CD4-positive, alpha-beta T cell treated with Interleukin-21 for 1 hour (primary cell): ENCODE measurements around the gene HCN2.

Source experiments
- DNase-seq: peaks from one replicate; pipeline ENCODE4 v3.0.0-alpha.2; 2020

The HCN2 gene

GRCh38 chr19:589693-590395 lies at the start of gene HCN2:
TSS of gene HCN2 (plus strand) at chr19:589881. CDS start at chr19:589946, 65 bp downstream.
- no peak for DNase-seq

- no peak for DNase-seq
Measured at GRCh38 chr19:540867-541637, 48.6 kb upstream of the HCN2 start.

GRCh38 chr19:541699-542098 lies 48.0 kb upstream of the HCN2 start:
- DNase-seq, result no peak

- DNase-seq, result no peak
Measured at GRCh38 chr19:542173-542866, 47.4 kb upstream of the HCN2 start.

- peak; percentile 90 for DNase-seq
Measured at GRCh38 chr19:543910-544608, 45.6 kb upstream of the HCN2 start, which contains the start of gene GZMM. TSS of gene GZMM (plus strand) at chr19:544053. CDS start at chr19:544072, 19 bp downstream.

- no peak for DNase-seq
Measured at GRCh38 chr19:547117-547516, 42.6 kb upstream of the HCN2 start.

GRCh38 chr19:547836-548720 lies 41.6 kb upstream of the HCN2 start:
- no peak for DNase-seq

GRCh38 chr19:548886-549830 lies 40.5 kb upstream of the HCN2 start:
- no peak for DNase-seq

- DNase-seq, result no peak
Measured at GRCh38 chr19:554817-555216, 34.9 kb upstream of the HCN2 start.

GRCh38 chr19:555474-555808 lies 34.2 kb upstream of the HCN2 start:
- no peak for DNase-seq

GRCh38 chr19:556611-557382 lies 32.9 kb upstream of the HCN2 start:
- no peak for DNase-seq

GRCh38 chr19:558770-559439 lies 30.8 kb upstream of the HCN2 start:
- no peak for DNase-seq

GRCh38 chr19:560121-560520 lies 29.6 kb upstream of the HCN2 start:
- DNase-seq, result no peak

GRCh38 chr19:566403-566802 lies 23.3 kb upstream of the HCN2 start:
- no peak for DNase-seq

- DNase-seq, result no peak
Measured at GRCh38 chr19:566844-567243, 22.8 kb upstream of the HCN2 start.

GRCh38 chr19:567296-567900 lies 22.3 kb upstream of the HCN2 start:
- DNase-seq, result no peak

- no peak for DNase-seq
Measured at GRCh38 chr19:570251-570686, 19.4 kb upstream of the HCN2 start.

GRCh38 chr19:570937-571565 lies 18.6 kb upstream of the HCN2 start:
- DNase-seq, result peak; percentile 70

- peak; percentile 39 for DNase-seq
Measured at GRCh38 chr19:571566-571974, 18.1 kb upstream of the HCN2 start.
